GM12878 (cell line): Measurements from ENCODE around the gene CNTNAP2. TPM values are rescaled to one million over a fixed set of nuclear protein-coding genes. Genes with fewer than 3 reads are reported as not detected.

Source experiments
- ATAC-seq: fragments of 200-7000 bp; cut with Tn5 transposase; 3 replicates; pipeline ENCODE4 v1.9.1; 2020; ENCODE audit warnings: mild to moderate bottlenecking, moderate library complexity
- BruUV-seq: library from RNA; stranded (reverse); fragments of 400-500 nt; replicated peaks from 2 replicates; lab custom pipeline; 2021; lab: Mats Ljungman, UMichigan
- CTCF ChIA-PET: fragments of 300-600 bp; sonication (Branson Sonifier 250); formaldehyde crosslinking; extraction: SDS; loops from one replicate; lab custom pipeline; 2021; ENCODE audit warnings: inconsistent platforms; lab: Yijun Ruan, JAX
- POLR2A ChIA-PET: fragments of 350-600 bp; formaldehyde crosslinking; extraction: SDS; loops from one replicate; lab custom pipeline; 2021; ENCODE audit warnings: inconsistent platforms; lab: Charles Lee
- RAD21 ChIA-PET: fragments of 300-600 bp; sonication (Branson Sonifier 250); formaldehyde crosslinking; loops from one replicate; lab custom pipeline; 2023; ENCODE audit warnings: antibody characterized with exemption; ENCODE audit not compliant: unreplicated experiment; lab: Charles Lee
- SMC1A ChIA-PET: fragments of 300-600 bp; sonication (Branson Sonifier 250); formaldehyde crosslinking; loops from one replicate; lab custom pipeline; 2023; ENCODE audit not compliant: unreplicated experiment, uncharacterized antibody; lab: Charles Lee
- DNase-seq: peaks from one replicate; pipeline ENCODE4 v3.0.0-alpha.2; 2011; ENCODE audit warnings: low read depth, low spot score
- FAIRE-seq: peaks from 3 replicates; lab custom pipeline; 2011; peaks lifted over from hg19 to GRCh38; lab: Jason Lieb, UNC
- H2AFZ ChIP-seq: 2 replicates; pipeline ENCODE4 v1.6.0; 2011; ENCODE audit warnings: low read depth, low read length, control low read depth; ENCODE audit not compliant: control insufficient read depth
- H3K27ac ChIP-seq: 2 replicates; pipeline ENCODE4 v1.5.1; 2011; ENCODE audit warnings: control low read depth; ENCODE audit not compliant: control insufficient read depth, insufficient read depth
- H3K27me3 ChIP-seq, 2 experiments: replicated peaks in 1 of 2; 2 replicates each; pipeline versions ENCODE4 v1.6.0 to v1.6.1; 2011; ENCODE audit warnings: low read length in 1 of 2; ENCODE audit not compliant: control insufficient read depth in 2 of 2, insufficient read depth in 2 of 2
- H3K36me3 ChIP-seq, 2 experiments: 2 replicates each; pipeline ENCODE4 v1.5.1; 2011; ENCODE audit warnings: low read length in 1 of 2; ENCODE audit not compliant: control insufficient read depth in 2 of 2, insufficient read depth in 2 of 2
- H3K4me1 ChIP-seq: 2 replicates; pipeline ENCODE4 v1.6.1; 2011; ENCODE audit warnings: mild to moderate bottlenecking, low read length, moderate library complexity, mixed read lengths; ENCODE audit not compliant: control insufficient read depth, insufficient read depth
- H3K4me2 ChIP-seq: 2 replicates; pipeline ENCODE4 v1.6.0; 2011; ENCODE audit warnings: control low read depth; ENCODE audit not compliant: control insufficient read depth, insufficient read depth
- H3K4me3 ChIP-seq: fragments of 200-600 bp; sonication (generic); 2 replicates; pipeline ENCODE4 v1.5.1; 2016
- H3K79me2 ChIP-seq: 2 replicates; pipeline ENCODE4 v1.6.0; 2011; ENCODE audit warnings: low read length; ENCODE audit not compliant: control insufficient read depth, insufficient read depth
- H3K9ac ChIP-seq: 2 replicates; pipeline ENCODE4 v1.8.0; 2011; ENCODE audit warnings: low read length, control low read depth, mixed read lengths; ENCODE audit not compliant: control insufficient read depth, insufficient read depth
- H3K9me3 ChIP-seq: replicated peaks from 3 replicates; pipeline ENCODE4 v1.5.1; 2011; ENCODE audit warnings: mild to moderate bottlenecking, low read length; ENCODE audit not compliant: control insufficient read depth, insufficient read depth
- H4K20me1 ChIP-seq: 2 replicates; pipeline ENCODE4 v1.6.0; 2011; ENCODE audit not compliant: control insufficient read depth, insufficient read depth
- BMI1 ChIP-seq: fragments of 450-650 bp; IDR thresholded peaks from 2 replicates; pipeline ENCODE4 v1.6.1; 2016; ENCODE audit warnings: mild to moderate bottlenecking, moderate library complexity, borderline replicate concordance
- CHD2 ChIP-seq: IDR thresholded peaks from 2 replicates; pipeline ENCODE4 v1.6.1; 2011; ENCODE audit warnings: low read depth, low read length, improper control_type of control experiment, borderline replicate concordance
- CHD4 ChIP-seq: fragments of 200-600 bp; sonication (generic); IDR thresholded peaks from 2 replicates; pipeline ENCODE4 v1.6.1; 2016; ENCODE audit warnings: mild to moderate bottlenecking
- EGR1 ChIP-seq, 2 experiments: IDR thresholded peaks; 1 replicate in 1 of 2; 2 replicates in 1 of 2; pipeline ENCODE4 v1.6.1; 2011 to 2012; ENCODE audit warnings: low read depth in 2 of 2, low read length in 2 of 2, borderline replicate concordance in 1 of 2, mild to moderate bottlenecking in 1 of 2, moderate library complexity in 1 of 2
- EP300 ChIP-seq, 2 experiments: fragments of 150-350 bp in 1 of 2; IDR thresholded peaks; 2 replicates each; pipeline ENCODE4 v1.6.1; 2011 to 2012; ENCODE audit warnings: low read depth in 2 of 2, low read length in 2 of 2, borderline replicate concordance in 1 of 2, improper control_type of control experiment in 1 of 2, inconsistent platforms in 1 of 2; ENCODE audit not compliant: control insufficient read depth in 1 of 2
- GABPA ChIP-seq: IDR thresholded peaks from 2 replicates; pipeline ENCODE4 v1.6.1; 2014; ENCODE audit warnings: antibody characterized with exemption, low read depth, mild to moderate bottlenecking, inconsistent platforms
- HDGF ChIP-seq: fragments of 450-650 bp; IDR thresholded peaks from 2 replicates; pipeline ENCODE4 v1.6.1; 2016; ENCODE audit warnings: antibody characterized with exemption
- IKZF2 ChIP-seq, 2 experiments: fragments of 450-650 bp; IDR thresholded peaks; 2 replicates each; pipeline ENCODE4 v1.6.1; 2017; ENCODE audit warnings: mild to moderate bottlenecking in 2 of 2, moderate library complexity in 2 of 2
- MLLT1 ChIP-seq: fragments of 450-650 bp; IDR thresholded peaks from 2 replicates; pipeline ENCODE4 v1.6.1; 2016; ENCODE audit warnings: mild to moderate bottlenecking
- NFXL1 ChIP-seq: fragments of 450-650 bp; IDR thresholded peaks from 2 replicates; pipeline ENCODE4 v1.6.1; 2017; ENCODE audit warnings: antibody characterized with exemption, mild to moderate bottlenecking, borderline replicate concordance
- PAX5 ChIP-seq: IDR thresholded peaks from 2 replicates; pipeline ENCODE4 v1.6.1; 2011; ENCODE audit warnings: low read depth, low read length, borderline replicate concordance
- PML ChIP-seq: IDR thresholded peaks from 2 replicates; pipeline ENCODE4 v1.6.1; 2012; ENCODE audit warnings: low read length, inconsistent platforms
- SMC3 ChIP-seq: IDR thresholded peaks from 2 replicates; pipeline ENCODE4 v1.6.1; 2011; ENCODE audit warnings: low read length, improper control_type of control experiment, borderline replicate concordance
- TCF12 ChIP-seq: IDR thresholded peaks from 2 replicates; pipeline ENCODE4 v1.6.1; 2011; ENCODE audit warnings: low read depth, mild to moderate bottlenecking, low read length
- ZNF207 ChIP-seq: fragments of 450-650 bp; IDR thresholded peaks from 2 replicates; pipeline ENCODE4 v1.6.1; 2014; ENCODE audit warnings: antibody characterized with exemption, mild to moderate bottlenecking, borderline replicate concordance
- ZNF217 ChIP-seq: fragments of 450-650 bp; IDR thresholded peaks from 2 replicates; pipeline ENCODE4 v1.6.1; 2017; ENCODE audit warnings: antibody characterized with exemption, mild to moderate bottlenecking
- WGBS: methylation state at CpG from one replicate; pipeline ENCODE4 v1.1.6; 2016; ENCODE audit warnings: low lambda C conversion rate; ENCODE audit not compliant: insufficient replicate concordance, insufficient coverage; ENCODE audit errors: missing lambda C conversion rate; 5-methylcytosine and 5-hydroxymethylcytosine counted together
- in situ Hi-C: fragments of 300-500 bp; cut with MboI; formaldehyde crosslinking; loops from 9 replicates; pipeline ENCODE4 v1.14.3; 2018; ENCODE audit warnings: mixed read lengths
- intact Hi-C: fragments of 100-400 bp; cut with micrococcal nuclease; formaldehyde crosslinking; loops from one replicate; pipeline ENCODE4 v1.14.2; 2022; ENCODE audit not compliant: unreplicated experiment
- polyA plus RNA-seq, 11 experiments: library from polyadenylated mRNA; depleted of rRNA in 4 of 11; unstranded in 6 of 11; stranded (reverse) in 5 of 11; fragments of >200 nt; fragmentation: Nextera tagmentation in 4 of 11; fragmentation: Illumina TruSeq in 1 of 11; extraction: Ambion mirVana in 4 of 11; extraction: Trizol in 1 of 11; gene quantifications; 1 replicate in 1 of 11; 2 replicates in 10 of 11; pipeline versions ENCODE4 v1.2.1 to v1.2.3, GENCODE V29; 2011 to 2016; ENCODE audit warnings: inconsistent platforms in 2 of 11, missing spikeins in 2 of 11, low read depth in 1 of 11
- total RNA-seq, 4 experiments: library from RNA; depleted of rRNA in 3 of 4; stranded (reverse); fragments of >200 nt in 3 of 4; fragmentation: Illumina TruSeq in 1 of 4; extraction: Trizol in 1 of 4; gene quantifications; 2 replicates each; pipeline versions ENCODE4 v1.2.1 to v1.2.3, GENCODE V29; 2013 to 2021

The CNTNAP2 gene
- total and polyA plus RNA-seq, 10 of the 15 experiments (the other 5 are each of a cell fraction or from before 2014, with no cell fraction given) = 0.03 to 0.08 (median 0.03) TPM; not detected in 7

GRCh38 chr7:147429961-147430360 is 1313.4 kb downstream of the CNTNAP2 start:
- H3K79me2 ChIP-seq = no peaks in the 10 kb centered on the region
- no peaks in the 10 kb centered on the region for H3K27me3 ChIP-seq
- no peaks in the 10 kb centered on the region for H3K36me3 ChIP-seq
- no peak overlapping the region for H3K4me3 ChIP-seq
- CTCF ChIA-PET = no interaction called here
- no peak overlapping the region for H3K4me2 ChIP-seq
- POLR2A ChIA-PET = no interaction called here
- SMC1A ChIA-PET = no interaction called here
- no peak overlapping the region for H3K27ac ChIP-seq
- H3K9me3 ChIP-seq = no peaks in the 10 kb centered on the region
- intact Hi-C loops (no loop called here), in situ Hi-C loops (no loop called here)
- BruUV-seq = no TSS peak
- H4K20me1 ChIP-seq = no peaks in the 10 kb centered on the region
- H2AFZ ChIP-seq = no peak overlapping the region
- H3K9ac ChIP-seq = no peak overlapping the region
- DNase-seq (no peak), ATAC-seq (no peak), FAIRE-seq (no peak)
- no peak for TF ChIP-seq MLLT1
- no peaks in the 10 kb centered on the region for H3K4me1 ChIP-seq
- RAD21 ChIA-PET = no interaction called here

- ATAC-seq = no peak
- H3K36me3 ChIP-seq = no peaks in the 10 kb centered on the region
- in situ Hi-C loops = no loop called here
- no peaks in the 10 kb centered on the region for H3K27me3 ChIP-seq
- H3K4me2 ChIP-seq = no peak overlapping the region
- intact Hi-C loops = no loop called here
- H3K27ac ChIP-seq = no peak overlapping the region
- SMC1A ChIA-PET = no interaction called here
- no peak for FAIRE-seq
- TF ChIP-seq IKZF2 (IDR thresholded peaks at IDR 0.05) (no peak), ZNF217 (no peak), BMI1 (no peak), SMC3 (no peak), PML (no peak), CHD4 (no peak), TCF12 (no peak), HDGF (no peak), EP300 (IDR thresholded peaks at IDR 0.05; ENCODE audit: borderline replicate concordance in 1 of 2, control insufficient read depth in 1 of 2, low read depth in 2 of 2, low read length in 2 of 2) (no peak), CHD2 (no peak), EGR1 (IDR thresholded peaks at IDR 0.05; ENCODE audit: borderline replicate concordance in 1 of 2, low read depth in 2 of 2, low read length in 2 of 2) (no peak), GABPA (no peak), MLLT1 (no peak), ZNF207 (no peak), NFXL1 (no peak), PAX5 (no peak)
- 0% methylated on average over 2 of the region's 2 CpGs for WGBS
- H3K9ac ChIP-seq = no peak overlapping the region
- no TSS peak for BruUV-seq
- H3K9me3 ChIP-seq = no peaks in the 10 kb centered on the region
- no peaks in the 10 kb centered on the region for H4K20me1 ChIP-seq
- RAD21 ChIA-PET = no interaction called here
- H3K4me1 ChIP-seq = no peaks in the 10 kb centered on the region
- H3K79me2 ChIP-seq = no peaks in the 10 kb centered on the region
- DNase-seq = no peak
- POLR2A ChIA-PET = no interaction called here
- CTCF ChIA-PET = interaction anchor here (1.5 kb wide), 1 partner anchor 710 kb away, joined by 4 read pairs; no protein-coding TSS in a partner anchor
- no peak overlapping the region for H2AFZ ChIP-seq
- no peak overlapping the region for H3K4me3 ChIP-seq
Observed at GRCh38 chr7:147432079-147432478, 1315.5 kb downstream of the CNTNAP2 start.
